Loucy (cell line): Measurements from ENCODE around the gene LAMA5.

Experiments used
- H2AFZ ChIP-seq: fragments of 200-600 bp; sonication (generic); 2 replicates; pipeline ENCODE4 v1.6.0; 2016; ENCODE audit warnings: antibody characterized with exemption, mild to moderate bottlenecking, low read length, moderate library complexity
- H3F3A ChIP-seq: fragments of 200-600 bp; 2 replicates; pipeline ENCODE4 v1.6.0; 2016; ENCODE audit warnings: antibody characterized with exemption, low read depth, mild to moderate bottlenecking
- H3K27me3 ChIP-seq: fragments of 200-600 bp; sonication (generic); 2 replicates; pipeline ENCODE4 v1.6.1; 2014; ENCODE audit warnings: low read length, mild to moderate bottlenecking; ENCODE audit not compliant: insufficient read depth, poor library complexity, severe bottlenecking
- H3K36me3 ChIP-seq: fragments of 200-600 bp; sonication (generic); 2 replicates; pipeline ENCODE4 v1.6.1; 2016; ENCODE audit warnings: low read length; ENCODE audit not compliant: insufficient read depth
- H3K4me1 ChIP-seq: fragments of 200-600 bp; sonication (generic); 2 replicates; pipeline ENCODE4 v1.5.1; 2014; ENCODE audit warnings: low read length, mild to moderate bottlenecking; ENCODE audit not compliant: insufficient read depth, poor library complexity, severe bottlenecking
- H3K4me2 ChIP-seq: fragments of 200-600 bp; sonication (generic); 2 replicates; pipeline ENCODE4 v1.6.0; 2014; ENCODE audit warnings: antibody characterized with exemption, low read length, low read depth, mild to moderate bottlenecking; ENCODE audit not compliant: poor library complexity, severe bottlenecking
- H3K4me3 ChIP-seq: fragments of 200-600 bp; sonication (generic); 2 replicates; pipeline ENCODE4 v1.5.1; 2014; ENCODE audit warnings: low read length, mild to moderate bottlenecking, mixed read lengths; ENCODE audit not compliant: poor library complexity, severe bottlenecking
- H3K79me2 ChIP-seq: fragments of 200-600 bp; sonication (generic); 2 replicates; pipeline ENCODE4 v1.6.1; 2014; ENCODE audit warnings: low read length; ENCODE audit not compliant: insufficient read depth
- H3K9ac ChIP-seq: fragments of 200-600 bp; sonication (generic); 2 replicates; pipeline ENCODE4 v1.6.0; 2014; ENCODE audit warnings: mild to moderate bottlenecking, low read depth, low read length, moderate library complexity; ENCODE audit not compliant: poor library complexity, severe bottlenecking
- H3K9me2 ChIP-seq: fragments of 200-600 bp; sonication (generic); replicated peaks from 2 replicates; pipeline ENCODE4 v1.6.1; 2016; ENCODE audit warnings: low read depth, low read length, mixed read lengths
- H3K9me3 ChIP-seq: fragments of 200-600 bp; sonication (generic); 2 replicates; pipeline ENCODE4 v1.6.1; 2014; ENCODE audit warnings: mild to moderate bottlenecking, antibody characterized with exemption, low read length, low read depth; ENCODE audit not compliant: insufficient read depth
- H4K20me1 ChIP-seq: fragments of 200-600 bp; sonication (generic); 2 replicates; pipeline ENCODE4 v1.6.0; 2014; ENCODE audit warnings: antibody characterized with exemption, low read length, mild to moderate bottlenecking; ENCODE audit not compliant: insufficient read depth, poor library complexity, severe bottlenecking
- CTCF ChIP-seq: fragments of 200-600 bp; sonication (generic); conservative IDR thresholded peaks from 2 replicates; pipeline ENCODE4 v1.5.1; 2014; ENCODE audit warnings: mild to moderate bottlenecking, antibody characterized with exemption, low read length
- EZH2phosphoT487 ChIP-seq: fragments of 200-600 bp; IDR thresholded peaks from 2 replicates; pipeline ENCODE4 v1.6.1; 2018; ENCODE audit warnings: antibody characterized with exemption, mild to moderate bottlenecking, moderate library complexity, borderline replicate concordance

Gene LAMA5

GRCh38 chr20:62368392-62368975, 1.4 kb upstream of the LAMA5 start:
- Histone ChIP-seq H2AFZ (no peak overlapping the region), H3K4me1 (no peaks in the 10 kb centered on the region), H4K20me1 (no peaks in the 10 kb centered on the region), H3K9me2 (no peaks in the 10 kb centered on the region), H3K36me3 (no peaks in the 10 kb centered on the region), H3K4me3 (no peak overlapping the region), H3K27me3 (no peaks in the 10 kb centered on the region), H3F3A (no peaks in the 10 kb centered on the region), H3K9ac (no peak overlapping the region), H3K9me3 (no peaks in the 10 kb centered on the region), H3K4me2 (no peak overlapping the region), H3K79me2 (no peaks in the 10 kb centered on the region)
- no peak for TF ChIP-seq CTCF

GRCh38 chr20:62367633-62368391, 700 bp upstream of the LAMA5 start:
- Histone ChIP-seq H3K4me1 (no peaks in the 10 kb centered on the region), H3K79me2 (no peaks in the 10 kb centered on the region), H3K36me3 (no peaks in the 10 kb centered on the region), H3K9me2 (no peaks in the 10 kb centered on the region), H3K27me3 (no peaks in the 10 kb centered on the region), H3K4me2 (no peak overlapping the region), H3K9ac (no peak overlapping the region), H3K4me3 (no peak overlapping the region), H4K20me1 (no peaks in the 10 kb centered on the region), H3F3A (no peaks in the 10 kb centered on the region), H3K9me3 (no peaks in the 10 kb centered on the region), H2AFZ (no peak overlapping the region)
- no peak for TF ChIP-seq EZH2phosphoT487
- TF ChIP-seq CTCF: no peak

GRCh38 chr20:62366370-62367135, 559 bp downstream of the LAMA5 start:
- TF ChIP-seq CTCF: no peak
- TF ChIP-seq EZH2phosphoT487: no peak
- Histone ChIP-seq H2AFZ (no peak overlapping the region), H3K36me3 (no peaks in the 10 kb centered on the region), H4K20me1 (no peaks in the 10 kb centered on the region), H3K9me3 (no peaks in the 10 kb centered on the region), H3K4me3 (no peak overlapping the region), H3K79me2 (no peaks in the 10 kb centered on the region), H3K9ac (no peak overlapping the region), H3K4me1 (no peaks in the 10 kb centered on the region), H3K4me2 (no peak overlapping the region), H3K27me3 (no peaks in the 10 kb centered on the region), H3F3A (no peaks in the 10 kb centered on the region), H3K9me2 (no peaks in the 10 kb centered on the region)
